Measurements from ENCODE around the gene KCNK16. TPM values are rescaled to one million over a fixed set of nuclear protein-coding genes. Genes with fewer than 3 reads are reported as not detected.

The KCNK16 gene
- total and polyA plus RNA-seq, 2 donors from 2014 or later = not detected

GRCh38 chr6:39350723-39351505 is 28.4 kb upstream of the KCNK16 start:
- FAIRE-seq (no peak), DNase-seq (no peak)

DNA sequence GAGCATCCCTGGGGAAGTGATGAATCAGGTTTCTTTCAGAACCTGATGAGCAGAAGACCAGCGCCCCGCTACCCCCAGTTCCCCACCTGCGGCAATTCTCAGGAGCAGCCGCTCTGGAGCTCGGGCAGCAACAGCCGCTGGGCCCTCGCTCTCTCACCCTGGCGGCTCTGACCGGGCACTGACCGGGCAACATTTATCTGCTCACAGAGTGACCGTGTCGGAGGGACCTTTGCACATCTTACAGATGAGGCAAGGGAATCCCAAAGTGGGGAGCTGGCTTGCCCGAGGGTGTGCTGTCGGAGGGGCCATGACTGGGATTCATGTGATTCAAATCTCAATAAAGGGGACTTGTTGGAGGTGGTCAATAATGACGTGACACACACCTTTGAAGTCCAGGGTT is 26.2 kb upstream of the KCNK16 start:
- no peak overlapping the region for H3K27ac ChIP-seq (ENCODE audit: low read depth in 2 of 2, low read length in 2 of 2)
- FAIRE-seq = no peak
- H3K9ac ChIP-seq (ENCODE audit: low read length in 3 of 3) = no peak overlapping the region
- no peaks in the 10 kb centered on the region for H3K9me3 ChIP-seq (ENCODE audit: control insufficient read depth in 2 of 3, insufficient read depth in 1 of 3, low read length in 3 of 3)
- H3K4me3 ChIP-seq (ENCODE audit: low read length in 3 of 3) = no peak overlapping the region
- no peak for DNase-seq
- intact Hi-C loops (cut with DNase I) = no loop called here
- H3K36me3 ChIP-seq (ENCODE audit: control insufficient read depth in 2 of 3, insufficient read depth in 3 of 3, low read length in 3 of 3) = no peaks in the 10 kb centered on the region
- TF ChIP-seq, protein P1, sequence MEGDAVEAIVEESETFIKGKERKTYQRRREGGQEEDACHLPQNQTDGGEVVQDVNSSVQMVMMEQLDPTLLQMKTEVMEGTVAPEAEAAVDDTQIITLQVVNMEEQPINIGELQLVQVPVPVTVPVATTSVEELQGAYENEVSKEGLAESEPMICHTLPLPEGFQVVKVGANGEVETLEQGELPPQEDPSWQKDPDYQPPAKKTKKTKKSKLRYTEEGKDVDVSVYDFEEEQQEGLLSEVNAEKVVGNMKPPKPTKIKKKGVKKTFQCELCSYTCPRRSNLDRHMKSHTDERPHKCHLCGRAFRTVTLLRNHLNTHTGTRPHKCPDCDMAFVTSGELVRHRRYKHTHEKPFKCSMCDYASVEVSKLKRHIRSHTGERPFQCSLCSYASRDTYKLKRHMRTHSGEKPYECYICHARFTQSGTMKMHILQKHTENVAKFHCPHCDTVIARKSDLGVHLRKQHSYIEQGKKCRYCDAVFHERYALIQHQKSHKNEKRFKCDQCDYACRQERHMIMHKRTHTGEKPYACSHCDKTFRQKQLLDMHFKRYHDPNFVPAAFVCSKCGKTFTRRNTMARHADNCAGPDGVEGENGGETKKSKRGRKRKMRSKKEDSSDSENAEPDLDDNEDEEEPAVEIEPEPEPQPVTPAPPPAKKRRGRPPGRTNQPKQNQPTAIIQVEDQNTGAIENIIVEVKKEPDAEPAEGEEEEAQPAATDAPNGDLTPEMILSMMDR (IDR thresholded peaks at IDR 0.05; ENCODE audit: borderline replicate concordance, extremely low read depth, insufficient read depth) = no peak
- no peaks in the 10 kb centered on the region for H3K27me3 ChIP-seq (ENCODE audit: control insufficient read depth, insufficient read depth, low read length)
- H3K4me1 ChIP-seq (ENCODE audit: control insufficient read depth in 2 of 3, insufficient read depth in 2 of 3, low read depth in 1 of 3, low read length in 3 of 3) = no peaks in the 10 kb centered on the region

More at GRCh38 chr6:39350723-39351505, 28.4 kb upstream of the KCNK16 start:
- Histone ChIP-seq H3K4me3 (ENCODE audit: low read length in 3 of 3) (no peak overlapping the region), H3K9me3 (ENCODE audit: control insufficient read depth in 2 of 3, insufficient read depth in 1 of 3, low read length in 3 of 3) (no peaks in the 10 kb centered on the region), H3K9ac (ENCODE audit: low read length in 3 of 3) (no peak overlapping the region), H3K4me1 (ENCODE audit: control insufficient read depth in 2 of 3, insufficient read depth in 2 of 3, low read depth in 1 of 3, low read length in 3 of 3) (no peaks in the 10 kb centered on the region), H3K36me3 (ENCODE audit: control insufficient read depth in 2 of 3, insufficient read depth in 3 of 3, low read length in 3 of 3) (no peaks in the 10 kb centered on the region), H3K27me3 (ENCODE audit: control insufficient read depth, insufficient read depth, low read length) (no peaks in the 10 kb centered on the region), H3K27ac (ENCODE audit: low read depth in 2 of 2, low read length in 2 of 2) (no peak overlapping the region)
- TF ChIP-seq, protein P1 (IDR thresholded peaks at IDR 0.05; ENCODE audit: borderline replicate concordance, extremely low read depth, insufficient read depth) = no peak
- intact Hi-C loops (cut with DNase I) = no loop called here

- H3K9ac ChIP-seq (ENCODE audit: low read length in 3 of 3) = no peak overlapping the region
- no peaks in the 10 kb centered on the region for H3K9me3 ChIP-seq (ENCODE audit: control insufficient read depth in 2 of 3, insufficient read depth in 1 of 3, low read length in 3 of 3)
- H3K27me3 ChIP-seq (ENCODE audit: control insufficient read depth, insufficient read depth, low read length) = no peaks in the 10 kb centered on the region
- H3K27ac ChIP-seq (ENCODE audit: low read depth in 2 of 2, low read length in 2 of 2) = no peak overlapping the region
- H3K4me3 ChIP-seq (ENCODE audit: low read length in 3 of 3) = no peak overlapping the region
- intact Hi-C loops (cut with DNase I) = no loop called here
- FAIRE-seq = no peak
- H3K36me3 ChIP-seq (ENCODE audit: control insufficient read depth in 2 of 3, insufficient read depth in 3 of 3, low read length in 3 of 3) = no peaks in the 10 kb centered on the region
- TF ChIP-seq, protein P1 (IDR thresholded peaks at IDR 0.05; ENCODE audit: borderline replicate concordance, extremely low read depth, insufficient read depth) = peak; percentile 82
- DNase-seq = peak; percentile 72 to 80 (median 75)
- peaks cover 0 to 3% (median 0%) of the 10 kb centered on the region in 3 donors for H3K4me1 ChIP-seq (ENCODE audit: control insufficient read depth in 2 of 3, insufficient read depth in 2 of 3, low read depth in 1 of 3, low read length in 3 of 3)
These were observed 25.5 kb upstream of the KCNK16 start for GRCh38 chr6:39347906-39348585.

Data from kidney (tissue), 14 donors.